A549 (cell line): ENCODE measurements around the gene HOXC6. TPM values are rescaled to one million over a fixed set of nuclear protein-coding genes. Genes with fewer than 3 reads are reported as not detected.

ENCODE experiments used
- ATAC-seq, 2 experiments: fragments of 200-7000 bp in 1 of 2; fragments of >200 bp in 1 of 2; cut with Nextera tagmentation in 1 of 2; cut with Tn5 transposase in 1 of 2; 3 replicates each; pipeline versions ENCODE4 v1.8.0 to v1.9.1; 2018 to 2020; ENCODE audit warnings: mild to moderate bottlenecking in 1 of 2, moderate library complexity in 1 of 2
- CTCF ChIA-PET: fragments of 300-600 bp; sonication (Branson Sonifier 250); formaldehyde crosslinking; extraction: SDS; loops from one replicate; lab custom pipeline; 2021; ENCODE audit warnings: antibody characterized with exemption, inconsistent platforms; lab: Yijun Ruan, JAX
- POLR2A ChIA-PET: fragments of 350-600 bp; formaldehyde crosslinking; extraction: SDS; loops from one replicate; lab custom pipeline; 2021; ENCODE audit warnings: antibody characterized with exemption, inconsistent platforms; lab: Yijun Ruan, JAX
- DNase-seq, 2 experiments: peaks; one replicate each; pipeline versions ENCODE4 v3.0.0 to v3.0.0-alpha.2; 2011 to 2016; ENCODE audit warnings: low read depth in 1 of 2, low spot score in 1 of 2
- FAIRE-seq: peaks from 2 replicates; lab custom pipeline; 2011; peaks lifted over from hg19 to GRCh38; lab: Jason Lieb, UNC
- H3K27ac ChIP-seq, 2 experiments: fragments of >200 bp; sonication (Bioruptor Twin); formaldehyde crosslinking; 3 replicates each; pipeline ENCODE4 v1.5.1; 2016 to 2017
- H3K4me1 ChIP-seq: fragments of >200 bp; sonication (Bioruptor Twin); formaldehyde crosslinking; 3 replicates; pipeline ENCODE4 v1.6.1; 2016
- H3K4me2 ChIP-seq: fragments of >200 bp; sonication (Bioruptor Twin); formaldehyde crosslinking; 3 replicates; pipeline ENCODE4 v1.6.1; 2016
- H3K4me3 ChIP-seq: fragments of >200 bp; sonication (Bioruptor Twin); formaldehyde crosslinking; 3 replicates; pipeline ENCODE4 v1.5.1; 2016
- H3K9me3 ChIP-seq: fragments of >200 bp; sonication (Bioruptor Twin); formaldehyde crosslinking; 3 replicates; pipeline ENCODE4 v1.6.1; 2016
- CBX8 ChIP-seq: fragments of 200-600 bp; sonication (generic); IDR thresholded peaks from 2 replicates; pipeline ENCODE4 v1.6.1; 2016
- CTCF ChIP-seq: fragments of >200 bp; sonication (Bioruptor Twin); formaldehyde crosslinking; IDR thresholded peaks from 3 replicates; pipeline ENCODE4 v1.5.1; 2016
- E2F6 ChIP-seq: IDR thresholded peaks from 2 replicates; pipeline ENCODE4 v1.6.1; 2012; ENCODE audit warnings: low read depth, borderline replicate concordance
- FOSL2 ChIP-seq, 2 experiments: fragments of 450-650 bp in 1 of 2; fragments of >200 bp in 1 of 2; sonication (Bioruptor Twin) in 1 of 2; formaldehyde crosslinking; IDR thresholded peaks; 2 replicates each; pipeline versions ENCODE4 v1.5.0 to v1.6.1; 2016 to 2020; ENCODE audit warnings: mild to moderate bottlenecking in 1 of 2, moderate library complexity in 1 of 2
- GATA3 ChIP-seq: IDR thresholded peaks from 2 replicates; pipeline ENCODE4 v1.6.1; 2012; ENCODE audit warnings: borderline replicate concordance
- HDAC2 ChIP-seq: fragments of 200-600 bp; sonication (generic); IDR thresholded peaks from 2 replicates; pipeline ENCODE4 v1.6.1; 2016
- JUN ChIP-seq, 2 experiments: fragments of >200 bp; sonication (Bioruptor Twin); formaldehyde crosslinking; IDR thresholded peaks; 2 replicates in 1 of 2; 3 replicates in 1 of 2; pipeline ENCODE4 v1.6.1; 2016 to 2017
- JUNB ChIP-seq: fragments of >200 bp; sonication (Bioruptor Twin); formaldehyde crosslinking; IDR thresholded peaks from 2 replicates; pipeline ENCODE4 v1.6.1; 2016
- KDM1A ChIP-seq: fragments of 200-600 bp; sonication (generic); IDR thresholded peaks from 2 replicates; pipeline ENCODE4 v1.6.1; 2016; ENCODE audit warnings: low read depth, mild to moderate bottlenecking
- MAZ ChIP-seq: fragments of 150-350 bp; IDR thresholded peaks from 2 replicates; pipeline ENCODE4 v1.6.1; 2014; ENCODE audit warnings: antibody characterized with exemption, low read depth, low read length, borderline replicate concordance
- NR3C1 ChIP-seq: fragments of >200 bp; sonication (Bioruptor Twin); formaldehyde crosslinking; IDR thresholded peaks from 3 replicates; pipeline ENCODE4 v1.6.1; 2017
- PHF8 ChIP-seq: fragments of 200-600 bp; sonication (generic); IDR thresholded peaks from 2 replicates; pipeline ENCODE4 v1.6.1; 2016; ENCODE audit warnings: low read depth, mild to moderate bottlenecking, antibody characterized with exemption, moderate library complexity, borderline replicate concordance
- POLR2AphosphoS2 ChIP-seq: conservative IDR thresholded peaks from 2 replicates; pipeline ENCODE4 v1.6.1; 2012; ENCODE audit warnings: low read length, improper control_type of control experiment, inconsistent platforms
- RAD21 ChIP-seq, 2 experiments: fragments of >200 bp in 1 of 2; sonication (Bioruptor Twin) in 1 of 2; formaldehyde crosslinking in 1 of 2; IDR thresholded peaks in 1 of 2; conservative IDR thresholded peaks in 1 of 2; 2 replicates in 1 of 2; 3 replicates in 1 of 2; pipeline ENCODE4 v1.6.1; 2012 to 2018; ENCODE audit warnings: inconsistent platforms in 1 of 2
- SMC3 ChIP-seq: fragments of >200 bp; sonication (Bioruptor Twin); formaldehyde crosslinking; IDR thresholded peaks from 3 replicates; pipeline ENCODE4 v1.6.1; 2018; ENCODE audit warnings: inconsistent platforms
- ZSCAN20 ChIP-seq: fragments of 250-450 bp; sonication (Bioruptor Pico); IDR thresholded peaks from 2 replicates; pipeline ENCODE4 v1.8.0; 2022; ENCODE audit warnings: mild to moderate bottlenecking, moderate library complexity
- WGBS: methylation state at CpG from one replicate; pipeline ENCODE4 v1.1.6; 2017; ENCODE audit errors: missing lambda C conversion rate; 5-methylcytosine and 5-hydroxymethylcytosine counted together
- polyA plus RNA-seq, 4 experiments: library from polyadenylated mRNA; depleted of rRNA in 3 of 4; stranded (reverse); fragments of >200 nt; fragmentation: RNase III in 1 of 4; extraction: RNeasy Plus Mini Kit Qiagen cat#74134 plus additional on column Dnase treatment in 1 of 4; gene quantifications; 2 replicates in 3 of 4; 3 replicates in 1 of 4; pipeline ENCODE4 v1.2.3, GENCODE V29; 2011 to 2017
- TF ChIP-seq, protein P1 (sequence below): fragments of 450-650 bp; IDR thresholded peaks from 2 replicates; pipeline ENCODE4 v1.6.1; 2014; ENCODE audit warnings: antibody characterized with exemption
- TF ChIP-seq, protein P2 (sequence below): IDR thresholded peaks from 2 replicates; pipeline ENCODE4 v1.6.1; 2012
- TF ChIP-seq, protein P3 (sequence below): IDR thresholded peaks from 2 replicates; pipeline ENCODE4 v1.6.1; 2012

The HOXC6 gene
- polyA plus RNA-seq, 2 of the 4 experiments (the other 2 are of a cell fraction) = 5.2 to 6.0 TPM

GRCh38 chr12:53984901-53985691 lies 43.1 kb upstream of the HOXC6 start, which contains the start of gene HOXC10:
Gene HOXC10 (plus strand): TSS chr12:53985146. CDS start chr12:53985260, 114 bp downstream.
- ChIA-PET POLR2A (interaction anchor here (0.6 to 1.2 kb wide), 8 partner anchors 10 to 269 kb away, joined by 3 to 5 read pairs (median 4); partner anchors contain the start of genes HOXC11, HOXC13 and HOXC9), CTCF (interaction anchor here (0.6 to 5.8 kb wide), 55 partner anchors 8 to 378 kb away, joined by 3 to 171 read pairs (median 6); partner anchors contain the start of genes CALCOCO1, HOTAIR, HOXC11 and HOXC12)
- 20% methylated on average over 40 of the region's 55 CpGs for WGBS
- peak within 1 kb of the TSS; percentile 98 for H3K4me2 ChIP-seq
- H3K9me3 ChIP-seq = no peaks in the 10 kb centered on the region
- FAIRE-seq (peak; percentile 51), DNase-seq (peak; percentile 93 to 97), ATAC-seq (peak; percentile 74 to 83)
- TF ChIP-seq JUNB (0 out of 2 replicates have a peak, but pooled peaks have one; percentile 17), SMC3 (peak; percentile 83), POLR2AphosphoS2 (no peak), JUN (IDR thresholded peaks at IDR 0.05) (peak in 1 of 2 experiments; percentile 57; a peak in 1 of 5 replicates), CTCF (peak; percentile 84), FOSL2 (IDR thresholded peaks at IDR 0.05) (peak; percentile 62), FOSL2 (CRISPR knock-in tag; IDR thresholded peaks at IDR 0.05) (peak; percentile 92), MAZ (0 out of 2 replicates have a peak, but pooled peaks have one; percentile 55), PHF8 (no peak), KDM1A (no peak), GATA3 (0 out of 2 replicates have a peak, but pooled peaks have one; percentile 14), RAD21 (conservative IDR thresholded peaks at IDR 0.05 in 1 of 2, IDR thresholded peaks at IDR 0.05 in 1 of 2) (peak; percentile 90 to 94), E2F6 (peak; percentile 82; the same call in 1 of the 2 replicates)
- TF ChIP-seq, protein P1, sequence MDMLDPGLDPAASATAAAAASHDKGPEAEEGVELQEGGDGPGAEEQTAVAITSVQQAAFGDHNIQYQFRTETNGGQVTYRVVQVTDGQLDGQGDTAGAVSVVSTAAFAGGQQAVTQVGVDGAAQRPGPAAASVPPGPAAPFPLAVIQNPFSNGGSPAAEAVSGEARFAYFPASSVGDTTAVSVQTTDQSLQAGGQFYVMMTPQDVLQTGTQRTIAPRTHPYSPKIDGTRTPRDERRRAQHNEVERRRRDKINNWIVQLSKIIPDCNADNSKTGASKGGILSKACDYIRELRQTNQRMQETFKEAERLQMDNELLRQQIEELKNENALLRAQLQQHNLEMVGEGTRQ = peak; percentile 86
- TF ChIP-seq, protein P2, sequence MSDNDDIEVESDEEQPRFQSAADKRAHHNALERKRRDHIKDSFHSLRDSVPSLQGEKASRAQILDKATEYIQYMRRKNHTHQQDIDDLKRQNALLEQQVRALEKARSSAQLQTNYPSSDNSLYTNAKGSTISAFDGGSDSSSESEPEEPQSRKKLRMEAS = peak; percentile 87
- H3K27ac ChIP-seq = peak within 1 kb of the TSS; percentile 88 to 89
- peak within 1 kb of the TSS; percentile 60 for H3K4me3 ChIP-seq
- peaks cover 24% of the 10 kb centered on the region for H3K4me1 ChIP-seq

DNA sequence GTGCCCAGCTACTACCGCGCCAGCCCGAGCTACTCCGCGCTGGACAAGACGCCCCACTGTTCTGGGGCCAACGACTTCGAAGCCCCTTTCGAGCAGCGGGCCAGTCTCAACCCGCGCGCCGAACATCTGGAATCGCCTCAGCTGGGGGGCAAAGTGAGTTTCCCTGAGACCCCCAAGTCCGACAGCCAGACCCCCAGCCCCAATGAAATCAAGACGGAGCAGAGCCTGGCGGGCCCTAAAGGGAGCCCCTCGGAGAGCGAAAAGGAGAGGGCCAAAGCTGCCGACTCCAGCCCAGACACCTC lies 42.6 kb upstream of the HOXC6 start:
- CTCF ChIA-PET = interaction anchor here (0.8 to 5.8 kb wide), 28 partner anchors 8 to 375 kb away, joined by 3 to 171 read pairs (median 8); partner anchors contain the start of genes HOTAIR, HOXC4, HOXC5 and HOXC8
- FAIRE-seq = no peak

More for the DNA sequence above, 42.6 kb upstream of the HOXC6 start:
- Histone ChIP-seq H3K4me1 (peaks cover 29% of the 10 kb centered on the region), H3K9me3 (no peaks in the 10 kb centered on the region), H3K4me3 (peak overlapping the region; percentile 60; the same call in 2 of the 3 replicates), H3K27ac (peak overlapping the region; percentile 88 to 89; a peak in 5 of 6 replicates), H3K4me2 (peak overlapping the region; percentile 98)
- POLR2A ChIA-PET = interaction anchor here (0.6 kb wide), 1 partner anchor 269 kb away, joined by 3 read pairs; no protein-coding TSS in a partner anchor
- WGBS = 84% methylated on average over 18 of the region's 21 CpGs
- DNase-seq (no peak), ATAC-seq (no peak)
- no peak for TF ChIP-seq JUN (IDR thresholded peaks at IDR 0.05)
- TF ChIP-seq HDAC2 = no peak
- no peak for TF ChIP-seq CBX8
- no peak for TF ChIP-seq NR3C1
- TF ChIP-seq MAZ = no peak
- no peak for TF ChIP-seq FOSL2 (IDR thresholded peaks at IDR 0.05)
- TF ChIP-seq FOSL2 (CRISPR knock-in tag; IDR thresholded peaks at IDR 0.05) = no peak
- TF ChIP-seq ZSCAN20 = no peak
- TF ChIP-seq, protein P3, sequence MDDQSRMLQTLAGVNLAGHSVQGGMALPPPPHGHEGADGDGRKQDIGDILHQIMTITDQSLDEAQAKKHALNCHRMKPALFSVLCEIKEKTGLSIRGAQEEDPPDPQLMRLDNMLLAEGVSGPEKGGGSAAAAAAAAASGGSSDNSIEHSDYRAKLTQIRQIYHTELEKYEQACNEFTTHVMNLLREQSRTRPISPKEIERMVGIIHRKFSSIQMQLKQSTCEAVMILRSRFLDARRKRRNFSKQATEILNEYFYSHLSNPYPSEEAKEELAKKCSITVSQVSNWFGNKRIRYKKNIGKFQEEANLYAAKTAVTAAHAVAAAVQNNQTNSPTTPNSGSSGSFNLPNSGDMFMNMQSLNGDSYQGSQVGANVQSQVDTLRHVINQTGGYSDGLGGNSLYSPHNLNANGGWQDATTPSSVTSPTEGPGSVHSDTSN = no peak
